ENCODE data around the gene DERA.

DNA sequence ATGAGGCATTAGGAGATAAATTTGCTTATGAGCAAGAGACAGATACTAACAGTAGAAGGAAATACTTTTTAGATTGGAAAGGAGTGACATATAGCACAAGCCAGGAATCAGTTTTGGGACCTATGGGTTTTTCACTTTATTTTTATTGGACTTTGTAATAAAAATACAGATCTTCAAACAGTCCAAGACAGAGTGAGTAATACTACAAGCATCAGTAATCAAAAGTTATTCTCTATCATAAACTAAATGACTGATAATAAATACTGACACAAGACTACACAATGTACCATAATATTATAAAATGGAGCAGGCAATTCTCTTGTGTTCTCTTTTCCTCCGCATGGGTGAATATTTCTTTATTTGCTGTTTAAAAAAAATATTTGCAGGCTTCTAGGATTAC, 85.8 kb downstream of the DERA start:
- TF ChIP-seq, protein P1, sequence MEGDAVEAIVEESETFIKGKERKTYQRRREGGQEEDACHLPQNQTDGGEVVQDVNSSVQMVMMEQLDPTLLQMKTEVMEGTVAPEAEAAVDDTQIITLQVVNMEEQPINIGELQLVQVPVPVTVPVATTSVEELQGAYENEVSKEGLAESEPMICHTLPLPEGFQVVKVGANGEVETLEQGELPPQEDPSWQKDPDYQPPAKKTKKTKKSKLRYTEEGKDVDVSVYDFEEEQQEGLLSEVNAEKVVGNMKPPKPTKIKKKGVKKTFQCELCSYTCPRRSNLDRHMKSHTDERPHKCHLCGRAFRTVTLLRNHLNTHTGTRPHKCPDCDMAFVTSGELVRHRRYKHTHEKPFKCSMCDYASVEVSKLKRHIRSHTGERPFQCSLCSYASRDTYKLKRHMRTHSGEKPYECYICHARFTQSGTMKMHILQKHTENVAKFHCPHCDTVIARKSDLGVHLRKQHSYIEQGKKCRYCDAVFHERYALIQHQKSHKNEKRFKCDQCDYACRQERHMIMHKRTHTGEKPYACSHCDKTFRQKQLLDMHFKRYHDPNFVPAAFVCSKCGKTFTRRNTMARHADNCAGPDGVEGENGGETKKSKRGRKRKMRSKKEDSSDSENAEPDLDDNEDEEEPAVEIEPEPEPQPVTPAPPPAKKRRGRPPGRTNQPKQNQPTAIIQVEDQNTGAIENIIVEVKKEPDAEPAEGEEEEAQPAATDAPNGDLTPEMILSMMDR (IDR thresholded peaks at IDR 0.05; ENCODE audit: poor library complexity) = no peak
- TF ChIP-seq EZH2phosphoT487 (IDR thresholded peaks at IDR 0.05; ENCODE audit: low read depth, severe bottlenecking, unreplicated experiment) = no peak

Measured in hepatocyte (in vitro differentiated cells).